ENCODE measurements around the gene TFAP2E. TPM values are rescaled to one million over a fixed set of nuclear protein-coding genes. Genes with fewer than 3 reads are reported as not detected.

Gene TFAP2E
- total RNA-seq: 1 to 10 TPM in 1 of 2 experiments, under 1 TPM in 1; 0.69 to 1.0 TPM
- 0.41 TPM for polyA plus RNA-seq

DNA sequence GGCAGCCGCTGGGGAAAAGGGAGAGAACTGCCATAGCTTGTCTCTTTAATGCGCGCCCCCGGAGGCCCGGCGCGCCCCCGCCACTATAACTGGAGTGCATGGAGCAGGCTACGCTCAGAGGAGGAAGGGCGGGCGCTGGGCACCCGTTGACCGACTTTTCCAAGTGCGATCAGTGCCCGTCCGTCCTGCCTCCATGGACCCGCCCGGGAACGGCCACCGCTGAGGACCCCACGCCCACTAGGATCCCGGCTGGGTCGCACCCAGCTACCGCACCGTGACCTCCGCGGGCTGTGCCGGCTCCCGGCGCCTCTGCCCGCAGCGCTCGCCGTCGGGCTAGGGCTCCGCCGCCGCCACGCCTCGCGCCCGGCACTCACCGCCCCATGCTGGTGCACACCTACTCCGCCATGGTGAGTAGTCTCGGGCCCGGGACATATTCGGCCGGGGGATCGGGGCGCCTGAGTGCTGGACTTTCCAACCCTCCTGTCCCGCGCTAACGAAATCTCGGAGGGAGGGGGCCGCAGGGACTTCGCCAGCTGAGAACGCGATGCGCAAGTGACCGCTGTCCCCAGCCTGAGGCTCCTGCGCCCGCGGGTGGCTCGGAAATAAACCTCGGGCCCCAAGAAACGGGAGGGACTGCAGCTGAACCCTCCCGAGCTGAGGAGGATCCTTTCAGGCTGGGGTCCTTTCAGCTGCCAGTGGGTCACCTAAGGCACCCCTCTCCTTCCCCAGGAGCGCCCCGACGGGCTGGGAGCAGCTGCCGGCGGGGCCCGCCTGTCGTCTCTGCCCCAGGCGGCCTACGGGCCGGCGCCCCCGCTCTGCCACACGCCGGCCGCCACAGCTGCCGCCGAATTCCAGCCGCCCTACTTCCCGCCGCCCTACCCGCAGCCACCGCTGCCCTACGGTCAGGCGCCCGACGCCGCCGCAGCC lies at the start of gene TFAP2E:
TSS of gene TFAP2E (plus strand) at position 117 of the 927 bp plus-strand sequence. CDS start at position 381, 264 bp downstream.
- H3K36me3 ChIP-seq (ENCODE audit: insufficient read depth, low read length): no peaks in the 10 kb centered on the region
- Mint-ChIP-seq H3K4me1 (peaks cover 27 to 39% (median 32%) of the 10 kb centered on the region in 3 donors), H3K9me3 (no peaks in the 10 kb centered on the region), H3K27me3 (peaks cover 0 to 2% of the 10 kb centered on the region in 2 donors), H3K4me3 (peak within 1 kb of the TSS in 3 of 7 donors; percentile 39 to 51 (median 49)), H3K36me3 (peaks cover 0 to 3% (median 0%) of the 10 kb centered on the region in 3 donors), H3K27ac (peak within 1 kb of the TSS in 3 of 8 donors; percentile 28 to 58 (median 51))
- H3K4me3 ChIP-seq (ENCODE audit: low read length): no peak within 1 kb of the TSS
- no peaks in the 10 kb centered on the region for H3K9me3 ChIP-seq (ENCODE audit: low read length)
- peaks cover 21% of the 10 kb centered on the region for H3K4me1 ChIP-seq (ENCODE audit: insufficient read depth, low read length)
- ChIA-PET POLR2A (interaction anchor here (0.6 to 1.6 kb wide), 4 partner anchors 16 to 360 kb away, joined by 3 to 6 read pairs (median 5); partner anchors contain the start of genes KIAA0319L and NCDN), CTCF (interaction anchor here (0.8 to 3.8 kb wide), 4 partner anchors 11 to 153 kb away, joined by 3 to 25 read pairs (median 10); no protein-coding TSS in a partner anchor)
- H3K27ac ChIP-seq (ENCODE audit: low read depth, low read length): no peak within 1 kb of the TSS
- no peaks in the 10 kb centered on the region for H3K27me3 ChIP-seq (ENCODE audit: insufficient read depth, low read length, poor library complexity, severe bottlenecking)
- no peak for DNase-seq

DNA sequence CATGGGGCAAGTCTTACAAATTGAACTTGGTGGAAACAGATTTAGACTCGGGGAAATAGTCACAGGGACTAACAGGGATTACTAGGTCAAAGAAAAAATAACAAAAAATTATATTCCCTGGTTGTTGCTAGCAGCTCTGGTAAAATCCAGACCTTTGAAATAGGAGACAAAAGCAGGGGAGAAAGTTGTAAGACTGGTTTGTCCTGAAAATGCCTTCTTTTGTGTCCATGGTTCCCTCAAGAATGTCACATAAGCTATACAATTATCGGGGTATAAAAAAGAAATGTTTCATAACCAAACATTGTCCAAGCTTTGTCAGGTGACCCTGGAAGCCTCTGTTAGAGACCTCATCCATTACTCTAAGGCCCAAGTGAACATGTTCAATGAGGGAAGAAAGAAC lies 49.0 kb upstream of the TFAP2E start:
- Mint-ChIP-seq H3K4me3 (no peak overlapping the region), H3K4me1 (peaks cover 16 to 18% (median 17%) of the 10 kb centered on the region in 3 donors), H3K27me3 (no peaks in the 10 kb centered on the region), H3K27ac (peak overlapping the region in 1 of 8 donors; percentile 7), H3K36me3 (peaks cover 9 to 23% (median 11%) of the 10 kb centered on the region in 3 donors), H3K9me3 (peaks cover 0 to under 1% (median 0%) of the 10 kb centered on the region in 5 donors)
- H3K27ac ChIP-seq (ENCODE audit: low read depth, low read length): no peak overlapping the region
- H3K27me3 ChIP-seq (ENCODE audit: insufficient read depth, low read length, poor library complexity, severe bottlenecking): no peaks in the 10 kb centered on the region
- DNase-seq: no peak
- no peaks in the 10 kb centered on the region for H3K9me3 ChIP-seq (ENCODE audit: low read length)
- H3K36me3 ChIP-seq (ENCODE audit: insufficient read depth, low read length): no peaks in the 10 kb centered on the region
- H3K4me1 ChIP-seq (ENCODE audit: insufficient read depth, low read length): peaks cover 5% of the 10 kb centered on the region
- POLR2A ChIA-PET: no interaction called here
- CTCF ChIA-PET: no interaction called here
- H3K4me3 ChIP-seq (ENCODE audit: low read length): no peak overlapping the region

DNA sequence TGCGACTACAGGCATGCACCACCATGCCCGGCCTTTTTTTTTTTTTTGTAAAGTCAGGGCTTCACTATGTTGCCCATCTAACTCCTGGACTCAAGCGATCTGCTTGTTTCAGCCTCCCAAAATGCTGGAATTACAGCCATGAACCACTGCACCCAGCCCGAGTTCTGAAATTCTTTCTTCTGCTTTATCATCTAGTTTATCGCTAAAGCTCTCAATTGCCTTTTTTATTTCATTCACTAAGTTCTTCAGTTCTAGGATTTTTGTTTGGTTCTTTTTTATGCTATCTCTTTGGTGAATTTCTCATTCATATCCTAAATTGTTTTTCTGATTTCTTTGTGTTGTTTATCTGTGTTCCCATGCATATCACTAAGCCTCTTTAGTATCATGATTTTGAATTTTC lies 42.9 kb upstream of the TFAP2E start:
- Mint-ChIP-seq H3K9me3 (peaks cover 0 to 7% (median 4%) of the 10 kb centered on the region in 5 donors), H3K36me3 (peaks cover 20 to 44% (median 36%) of the 10 kb centered on the region in 3 donors), H3K4me3 (no peak overlapping the region), H3K4me1 (peaks cover 14 to 20% (median 17%) of the 10 kb centered on the region in 3 donors), H3K27ac (no peak overlapping the region), H3K27me3 (no peaks in the 10 kb centered on the region)
- peaks cover 4% of the 10 kb centered on the region for H3K36me3 ChIP-seq (ENCODE audit: insufficient read depth, low read length)
- H3K9me3 ChIP-seq (ENCODE audit: low read length): no peaks in the 10 kb centered on the region
- ChIA-PET CTCF (no interaction called here), POLR2A (interaction anchor here (0.7 kb wide), 1 partner anchor 70 kb away, joined by 4 read pairs; no protein-coding TSS in a partner anchor)
- H3K27ac ChIP-seq (ENCODE audit: low read depth, low read length): no peak overlapping the region
- no peaks in the 10 kb centered on the region for H3K27me3 ChIP-seq (ENCODE audit: insufficient read depth, low read length, poor library complexity, severe bottlenecking)
- no peak overlapping the region for H3K4me3 ChIP-seq (ENCODE audit: low read length)
- H3K4me1 ChIP-seq (ENCODE audit: insufficient read depth, low read length): no peaks in the 10 kb centered on the region
- DNase-seq: no peak

DNA sequence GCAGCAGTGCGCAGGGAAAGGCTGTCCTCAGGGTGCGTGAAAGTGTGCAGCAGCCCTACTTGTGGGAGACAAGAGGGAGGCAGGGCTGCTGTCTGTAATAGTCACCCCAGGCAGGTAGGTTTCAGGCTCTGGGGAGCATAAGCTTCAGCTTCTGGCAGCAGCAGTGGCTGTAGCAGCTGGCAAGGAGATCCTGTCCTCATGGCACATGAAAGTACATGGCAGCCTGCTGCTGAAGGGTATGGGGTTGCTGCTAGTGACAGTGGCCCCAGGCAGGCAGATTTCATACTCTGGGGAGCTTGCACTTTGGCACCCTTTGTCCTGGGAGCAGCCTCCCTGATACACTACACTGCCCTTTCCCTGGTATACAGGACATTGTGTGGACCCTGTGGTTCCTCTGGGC lies 42.2 kb upstream of the TFAP2E start:
- Histone ChIP-seq H3K27ac (ENCODE audit: low read depth, low read length) (no peak overlapping the region), H3K27me3 (ENCODE audit: insufficient read depth, low read length, poor library complexity, severe bottlenecking) (no peaks in the 10 kb centered on the region), H3K9me3 (ENCODE audit: low read length) (no peaks in the 10 kb centered on the region), H3K4me1 (ENCODE audit: insufficient read depth, low read length) (peaks cover 1% of the 10 kb centered on the region), H3K36me3 (ENCODE audit: insufficient read depth, low read length) (peaks cover 4% of the 10 kb centered on the region), H3K4me3 (ENCODE audit: low read length) (no peak overlapping the region)
- Mint-ChIP-seq H3K4me1 (peaks cover 17 to 28% (median 25%) of the 10 kb centered on the region in 3 donors), H3K36me3 (peaks cover 22 to 48% (median 36%) of the 10 kb centered on the region in 3 donors), H3K27me3 (no peaks in the 10 kb centered on the region), H3K27ac (no peak overlapping the region), H3K4me3 (no peak overlapping the region), H3K9me3 (peaks cover 0 to 7% (median 4%) of the 10 kb centered on the region in 5 donors)
- no peak for DNase-seq
- CTCF ChIA-PET: no interaction called here
- POLR2A ChIA-PET: no interaction called here

DNA sequence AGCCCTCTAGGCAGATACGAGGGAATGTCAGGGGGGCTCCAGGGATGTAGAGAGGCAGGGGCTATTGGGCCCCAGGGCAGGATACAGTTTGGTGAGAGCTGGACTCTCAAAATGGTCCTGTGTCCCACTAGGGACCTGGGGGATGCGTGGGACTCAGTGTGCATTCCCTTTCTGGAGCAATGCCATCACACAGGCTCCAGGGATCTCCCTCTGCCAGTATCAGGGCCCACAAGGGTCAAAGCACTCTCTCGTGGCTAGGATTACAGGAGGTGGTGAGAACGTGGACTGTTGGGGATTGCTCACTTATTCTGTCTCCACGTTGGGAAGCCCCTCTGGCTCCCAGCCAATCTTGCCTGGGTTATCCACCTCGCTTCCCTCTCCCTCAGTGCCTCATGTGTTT lies 41.7 kb upstream of the TFAP2E start:
- Histone ChIP-seq H3K4me3 (ENCODE audit: low read length) (no peak overlapping the region), H3K4me1 (ENCODE audit: insufficient read depth, low read length) (peaks cover 5% of the 10 kb centered on the region), H3K27ac (ENCODE audit: low read depth, low read length) (no peak overlapping the region), H3K27me3 (ENCODE audit: insufficient read depth, low read length, poor library complexity, severe bottlenecking) (no peaks in the 10 kb centered on the region), H3K36me3 (ENCODE audit: insufficient read depth, low read length) (peaks cover 4% of the 10 kb centered on the region), H3K9me3 (ENCODE audit: low read length) (no peaks in the 10 kb centered on the region)
- Mint-ChIP-seq H3K9me3 (peaks cover 0 to 7% (median 4%) of the 10 kb centered on the region in 5 donors), H3K4me1 (peaks cover 20 to 32% (median 29%) of the 10 kb centered on the region in 3 donors), H3K36me3 (peaks cover 23 to 49% (median 36%) of the 10 kb centered on the region in 3 donors), H3K4me3 (no peak overlapping the region), H3K27me3 (no peaks in the 10 kb centered on the region), H3K27ac (no peak overlapping the region)
- CTCF ChIA-PET: interaction anchor here (1.0 kb wide), 1 partner anchor 80 kb away, joined by 3 read pairs; no protein-coding TSS in a partner anchor
- no peak for DNase-seq
- POLR2A ChIA-PET: no interaction called here

DNA sequence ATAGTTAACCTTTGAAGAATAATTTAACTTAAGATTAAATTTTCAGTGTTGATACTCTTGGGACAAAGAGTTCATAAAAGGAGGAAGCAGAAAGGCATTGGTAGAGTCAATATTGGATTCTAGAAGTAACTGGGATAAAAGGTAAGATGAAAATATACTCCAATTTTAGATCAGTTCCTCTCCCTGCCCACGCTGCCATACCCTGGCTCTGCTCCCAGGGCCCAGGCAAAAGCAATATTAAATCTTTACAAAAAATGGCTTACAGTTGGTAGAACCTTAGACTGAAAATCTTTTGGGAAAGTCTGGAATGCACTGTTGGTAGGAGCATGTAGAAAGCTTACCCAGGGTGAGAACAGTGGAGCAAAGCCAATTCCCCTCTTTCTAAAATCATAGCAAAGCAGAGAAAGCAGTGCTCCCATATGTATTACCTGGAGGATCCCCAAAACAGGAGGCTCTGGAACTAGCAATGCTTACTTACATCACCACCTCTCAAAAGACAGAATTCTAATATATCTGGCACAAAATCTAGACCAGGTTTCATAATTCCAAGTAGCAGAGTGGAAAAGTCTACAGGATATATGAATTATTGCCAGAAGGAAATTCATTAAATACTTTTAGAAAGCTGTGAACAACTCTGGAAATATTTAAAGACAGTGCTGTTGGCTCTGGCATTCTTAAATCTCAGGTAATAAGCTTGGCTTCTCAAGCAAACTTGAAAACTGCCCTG lies 40.5 kb upstream of the TFAP2E start:
- ChIA-PET CTCF (interaction anchor here (0.8 to 2.0 kb wide), 4 partner anchors 12 to 82 kb away, joined by 3 to 6 read pairs (median 3); no protein-coding TSS in a partner anchor), POLR2A (no interaction called here)
- peaks cover 22 to 49% (median 30%) of the 10 kb centered on the region in 3 donors for H3K36me3 Mint-ChIP-seq
- no peak for DNase-seq
- Histone ChIP-seq H3K36me3 (ENCODE audit: insufficient read depth, low read length) (peaks cover 4% of the 10 kb centered on the region), H3K9me3 (ENCODE audit: low read length) (no peaks in the 10 kb centered on the region), H3K4me1 (ENCODE audit: insufficient read depth, low read length) (peaks cover 18% of the 10 kb centered on the region), H3K4me3 (ENCODE audit: low read length) (no peak overlapping the region), H3K27me3 (ENCODE audit: insufficient read depth, low read length, poor library complexity, severe bottlenecking) (no peaks in the 10 kb centered on the region), H3K27ac (ENCODE audit: low read depth, low read length) (no peak overlapping the region)
- no peak overlapping the region for H3K4me3 Mint-ChIP-seq
- H3K9me3 Mint-ChIP-seq: peaks cover 0 to 7% (median 4%) of the 10 kb centered on the region in 5 donors
- peaks cover 32 to 45% (median 42%) of the 10 kb centered on the region in 3 donors for H3K4me1 Mint-ChIP-seq
- H3K27ac Mint-ChIP-seq: no peak overlapping the region
- no peaks in the 10 kb centered on the region for H3K27me3 Mint-ChIP-seq

DNA sequence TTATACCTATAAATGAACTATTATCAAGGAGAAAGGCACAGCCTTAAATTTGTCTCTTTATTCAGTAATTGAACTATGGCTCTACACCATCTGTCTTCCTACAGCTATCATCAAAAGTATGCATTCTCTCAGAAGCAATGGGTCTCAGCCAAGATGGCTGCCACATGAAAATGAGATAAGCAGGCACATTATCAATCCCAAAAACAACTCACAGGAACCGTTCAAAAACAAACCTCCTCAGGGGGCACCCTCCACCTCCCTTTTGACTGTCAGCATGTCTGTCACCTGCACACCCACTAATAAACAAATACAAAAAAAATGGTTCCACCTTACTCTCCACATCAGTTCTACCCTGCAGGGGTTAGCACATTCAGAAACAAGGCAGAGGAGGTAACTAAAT lies 39.5 kb upstream of the TFAP2E start:
- Histone ChIP-seq H3K4me1 (ENCODE audit: insufficient read depth, low read length) (peaks cover 28% of the 10 kb centered on the region), H3K4me3 (ENCODE audit: low read length) (no peak overlapping the region), H3K27ac (ENCODE audit: low read depth, low read length) (no peak overlapping the region), H3K36me3 (ENCODE audit: insufficient read depth, low read length) (peaks cover 4% of the 10 kb centered on the region), H3K27me3 (ENCODE audit: insufficient read depth, low read length, poor library complexity, severe bottlenecking) (no peaks in the 10 kb centered on the region), H3K9me3 (ENCODE audit: low read length) (no peaks in the 10 kb centered on the region)
- H3K36me3 Mint-ChIP-seq: peaks cover 22 to 46% (median 24%) of the 10 kb centered on the region in 3 donors
- ChIA-PET CTCF (interaction anchor here (0.8 to 2.0 kb wide), 6 partner anchors 11 to 82 kb away, joined by 3 to 6 read pairs (median 3); partner anchors contain the start of gene KIAA0319L), POLR2A (no interaction called here)
- H3K9me3 Mint-ChIP-seq: peaks cover 0 to 7% (median 4%) of the 10 kb centered on the region in 5 donors
- H3K27ac Mint-ChIP-seq: peak overlapping the region in 2 of 8 donors; percentile 26 to 66
- H3K4me3 Mint-ChIP-seq: no peak overlapping the region
- no peak for DNase-seq
- H3K27me3 Mint-ChIP-seq: no peaks in the 10 kb centered on the region
- H3K4me1 Mint-ChIP-seq: peaks cover 37 to 54% (median 51%) of the 10 kb centered on the region in 3 donors
